GM18505 (cell line): ENCODE results near the gene TRAF7.
"Not testable (repeated sequence)": the region's sequence is repeated elsewhere in the genome, so short reads cannot be mapped to it uniquely, and the experiment has no call there.

Experiments
- ATAC-seq: cut with Tn5 transposase; IDR thresholded peaks from one replicate; pipeline ENCODE4 v1.9.1; 2021; ENCODE audit not compliant: unreplicated experiment
- POLR2A ChIP-seq: IDR thresholded peaks from 4 replicates; pipeline ENCODE4 v1.6.1; 2011; ENCODE audit warnings: borderline replicate concordance; ENCODE audit not compliant: insufficient read depth, insufficient read length; ENCODE audit errors: extremely low read depth

Gene TRAF7

GRCh38 chr16:2115591-2115973 lies 40.0 kb upstream of the TRAF7 start:
- ATAC-seq, result no peak
- TF ChIP-seq POLR2A, result no peak

- not testable (repeated sequence) for ATAC-seq
Measured at GRCh38 chr16:2116428-2116827, 39.2 kb upstream of the TRAF7 start.

- not testable (repeated sequence) for ATAC-seq
Measured at GRCh38 chr16:2117341-2117740, 38.2 kb upstream of the TRAF7 start.

DNA sequence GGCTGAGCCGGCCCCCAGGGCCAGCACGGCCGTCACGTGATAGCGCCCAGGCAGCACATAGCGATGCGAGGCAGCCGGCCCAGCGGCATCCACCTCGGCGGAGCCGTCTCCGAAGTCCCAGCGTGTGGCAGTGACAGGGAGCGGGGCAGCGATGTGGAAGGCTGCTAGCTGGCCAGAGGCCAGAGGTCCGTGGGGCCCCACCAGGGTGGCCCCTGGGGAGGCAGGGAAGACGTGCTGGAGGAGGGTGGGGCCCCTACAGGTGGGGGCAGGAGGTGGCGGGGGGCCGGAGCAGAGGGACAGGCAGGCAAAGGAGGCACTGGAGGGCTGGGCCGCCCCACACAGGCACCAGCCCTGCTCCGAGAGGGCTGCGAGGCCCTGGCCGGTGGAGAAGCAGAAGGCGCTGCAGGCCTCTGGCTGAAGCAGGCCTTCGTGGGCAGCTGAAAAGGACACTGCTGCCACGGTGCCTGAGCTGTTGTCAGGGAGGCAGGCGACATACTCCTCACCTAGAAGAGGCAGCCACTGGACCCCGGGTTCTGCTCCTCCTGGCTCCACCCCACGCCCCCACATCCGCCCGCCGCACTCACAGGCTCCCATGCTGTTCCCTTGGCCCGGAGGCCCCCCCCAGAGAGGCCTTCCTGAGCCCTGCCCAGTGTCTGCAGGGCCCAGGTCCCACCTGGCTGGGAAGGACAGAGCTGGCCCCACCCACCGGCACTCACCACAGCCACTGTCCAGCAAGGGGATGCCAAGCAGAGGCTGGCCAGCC lies 37.4 kb upstream of the TRAF7 start:
- not testable (repeated sequence) for ATAC-seq

DNA sequence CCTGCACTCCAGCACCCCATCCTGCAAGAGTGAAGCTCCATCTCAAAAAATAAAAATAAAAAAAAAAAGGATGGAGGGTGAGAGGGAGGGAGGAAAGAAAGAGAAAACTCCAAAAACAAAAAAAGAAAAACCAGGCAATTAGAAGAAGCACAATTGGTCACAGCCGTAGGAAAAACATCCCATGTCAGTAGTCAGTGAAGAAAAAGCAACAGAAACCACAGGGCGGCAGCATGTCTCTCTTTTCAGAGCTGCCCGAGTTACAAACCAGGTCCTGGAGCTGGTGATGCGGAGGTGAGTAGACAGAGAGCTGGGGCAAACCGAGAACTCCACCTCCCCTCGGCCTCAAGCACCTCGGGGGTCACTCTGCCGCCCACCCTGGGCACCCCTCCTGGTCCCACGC lies 34.3 kb upstream of the TRAF7 start:
- not testable (repeated sequence) for ATAC-seq

GRCh38 chr16:2121853-2122252 lies 33.7 kb upstream of the TRAF7 start:
- ATAC-seq, result no peak
- TF ChIP-seq POLR2A, result no peak

DNA sequence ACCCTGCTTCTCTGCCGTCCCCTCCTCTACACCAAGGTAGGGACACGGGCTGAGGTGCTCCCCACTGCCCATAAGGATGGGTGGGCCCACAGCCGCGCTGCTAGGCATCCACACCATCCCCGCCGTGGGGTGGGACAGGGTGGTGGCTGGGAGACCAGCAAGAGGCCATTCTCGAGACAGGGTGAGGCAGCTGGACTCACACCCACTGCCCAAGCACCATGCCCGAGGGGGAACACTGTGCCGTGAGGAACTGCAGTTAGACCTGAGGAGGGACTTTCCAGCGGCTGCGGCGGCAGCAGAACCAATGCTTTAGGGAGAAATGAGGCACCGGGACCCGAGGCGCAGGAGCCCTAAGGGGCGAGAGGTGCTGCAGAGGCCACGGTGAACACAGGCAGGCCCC lies 33.2 kb upstream of the TRAF7 start:
- no peak for TF ChIP-seq POLR2A
- no peak for ATAC-seq

GRCh38 chr16:2122934-2123683 lies 32.5 kb upstream of the TRAF7 start:
- ATAC-seq, result not testable (repeated sequence)

GRCh38 chr16:2123706-2124376 lies 31.7 kb upstream of the TRAF7 start:
- ATAC-seq, result not testable (repeated sequence)

- not testable (repeated sequence) for ATAC-seq
Measured at GRCh38 chr16:2124377-2124693, 31.2 kb upstream of the TRAF7 start.

DNA sequence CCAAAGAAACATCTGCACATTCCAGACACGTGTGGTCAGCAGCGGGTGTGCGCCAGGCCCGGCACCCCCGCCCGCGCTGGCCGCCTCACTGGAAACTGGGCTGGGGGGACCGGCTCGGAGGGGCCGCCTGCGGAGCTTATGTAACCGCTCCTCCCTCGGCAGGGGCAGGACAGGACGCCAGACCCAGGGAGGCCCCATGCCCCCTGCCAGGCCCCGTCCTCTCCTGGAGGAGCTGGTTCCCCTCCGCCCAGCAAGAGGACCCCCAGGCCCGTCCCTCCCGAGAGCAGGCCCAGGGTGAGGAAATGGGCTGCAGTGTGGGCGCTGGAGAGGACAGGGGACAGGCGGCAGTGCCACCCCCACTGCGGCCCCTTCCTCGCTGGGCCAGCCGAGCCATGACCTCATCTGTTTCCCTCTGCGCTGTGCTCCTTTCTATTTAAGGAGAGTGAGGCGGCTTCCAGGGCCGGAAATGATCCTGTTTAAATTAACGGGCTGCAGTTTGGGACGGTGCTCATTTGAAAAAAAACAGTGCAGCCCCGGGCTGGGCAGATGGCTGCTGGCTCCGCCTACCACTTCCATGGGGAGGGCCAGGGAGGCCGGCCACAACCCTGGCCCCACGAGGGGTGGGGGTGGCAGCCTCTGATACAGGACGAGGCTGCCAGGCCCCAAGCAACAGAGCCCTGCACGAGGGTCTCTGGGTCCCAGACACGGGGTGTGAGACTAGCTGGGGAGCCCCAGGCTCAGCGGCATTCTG lies 30.7 kb upstream of the TRAF7 start:
- not testable (repeated sequence) for ATAC-seq

DNA sequence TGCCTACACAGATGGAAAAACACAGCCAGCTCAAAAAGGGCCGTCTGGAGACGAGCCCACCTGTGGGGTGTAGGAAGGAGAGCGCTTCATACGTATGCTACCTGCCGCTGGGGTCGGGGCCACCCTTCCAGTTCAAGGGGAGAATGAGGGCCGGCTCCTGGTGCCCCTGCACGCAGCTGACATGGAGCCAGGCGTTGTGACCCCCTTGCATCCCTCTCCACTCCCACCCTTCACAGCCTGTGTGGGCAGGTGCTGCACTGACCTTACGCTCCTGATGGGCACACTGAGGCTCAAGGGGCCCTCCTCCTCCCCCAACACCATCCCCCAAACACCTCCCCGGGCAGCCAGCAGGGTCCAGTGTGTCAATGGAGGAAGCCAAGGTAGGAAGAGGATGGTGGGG lies 30.0 kb upstream of the TRAF7 start:
- not testable (repeated sequence) for ATAC-seq

GRCh38 chr16:2126161-2126743 lies 29.3 kb upstream of the TRAF7 start:
- ATAC-seq, result not testable (repeated sequence)

- not testable (repeated sequence) for ATAC-seq
Measured at GRCh38 chr16:2126928-2127556, 28.5 kb upstream of the TRAF7 start.

DNA sequence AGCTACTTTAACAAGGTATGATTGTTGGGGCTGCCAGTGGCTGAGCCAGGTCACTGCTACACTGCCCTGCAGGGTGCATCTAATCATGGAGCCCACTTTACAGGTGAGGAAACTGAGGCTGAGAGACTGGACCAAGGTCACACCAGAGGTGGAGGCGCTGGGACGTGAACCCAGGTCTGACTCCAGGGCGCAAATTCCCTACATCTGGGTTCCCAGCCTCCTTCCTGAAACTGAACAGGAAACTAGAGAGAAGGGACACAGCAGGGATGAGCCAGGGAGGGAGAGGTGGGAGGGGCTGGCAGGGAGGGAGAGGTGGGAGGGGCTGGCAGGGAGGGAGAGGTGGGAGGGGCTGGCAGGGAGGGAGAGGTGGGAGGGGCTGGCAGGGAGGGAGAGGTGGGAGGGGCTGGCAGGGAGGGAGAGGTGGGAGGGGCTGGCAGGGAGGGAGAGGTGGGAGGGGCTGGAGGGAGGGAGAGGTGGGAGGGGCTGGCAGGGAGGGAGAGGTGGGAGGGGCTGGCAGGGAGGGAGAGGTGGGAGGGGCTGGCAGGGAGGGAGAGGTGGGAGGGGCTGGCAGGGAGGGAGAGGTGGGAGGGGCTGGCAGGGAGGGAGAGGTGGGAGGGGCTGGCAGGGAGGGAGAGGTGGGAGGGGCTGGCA lies 27.8 kb upstream of the TRAF7 start:
- ATAC-seq, result not testable (repeated sequence)

DNA sequence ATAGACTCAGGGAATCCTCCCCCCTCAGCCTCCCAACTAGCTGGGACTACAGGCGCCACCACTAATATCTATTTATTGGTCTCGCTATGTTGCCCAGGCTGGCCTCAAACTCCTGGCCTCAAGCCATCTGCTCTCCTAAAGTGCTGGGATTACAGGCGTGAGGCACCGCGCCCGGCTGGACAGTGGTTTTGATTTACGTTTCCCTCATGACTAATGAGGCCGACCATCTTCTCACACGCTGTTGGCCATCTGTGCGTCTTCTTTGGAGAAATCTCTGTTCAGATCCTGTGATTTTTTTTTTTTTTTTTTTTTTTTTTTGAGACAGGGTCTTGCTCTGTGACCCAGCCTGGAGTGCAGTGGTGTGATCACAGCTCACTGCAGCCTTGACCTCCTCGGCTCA lies 26.3 kb upstream of the TRAF7 start:
- ATAC-seq, result not testable (repeated sequence)

- ATAC-seq, result not testable (repeated sequence)
Measured at GRCh38 chr16:2129890-2130447, 25.6 kb upstream of the TRAF7 start.

DNA sequence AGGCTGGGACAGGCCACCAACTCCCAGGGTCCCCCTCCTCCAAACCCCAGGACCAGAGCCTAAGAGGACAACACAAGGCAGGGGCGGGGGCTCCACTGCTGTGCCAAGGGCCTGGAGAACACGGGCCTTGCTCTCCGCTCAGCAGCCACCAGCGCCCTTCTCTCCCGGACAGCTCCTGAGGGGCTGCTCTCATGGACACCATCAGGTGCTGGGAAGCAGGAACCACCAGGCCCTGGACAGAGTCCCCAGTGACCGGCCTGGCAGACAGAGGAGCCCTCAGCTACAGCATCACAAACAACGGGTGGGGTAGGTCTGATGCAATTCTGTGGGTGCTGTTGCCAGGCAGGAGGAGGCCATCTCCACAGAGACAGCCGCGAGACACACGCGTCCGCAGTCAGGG lies 21.8 kb upstream of the TRAF7 start:
- ATAC-seq, result not testable (repeated sequence)

DNA sequence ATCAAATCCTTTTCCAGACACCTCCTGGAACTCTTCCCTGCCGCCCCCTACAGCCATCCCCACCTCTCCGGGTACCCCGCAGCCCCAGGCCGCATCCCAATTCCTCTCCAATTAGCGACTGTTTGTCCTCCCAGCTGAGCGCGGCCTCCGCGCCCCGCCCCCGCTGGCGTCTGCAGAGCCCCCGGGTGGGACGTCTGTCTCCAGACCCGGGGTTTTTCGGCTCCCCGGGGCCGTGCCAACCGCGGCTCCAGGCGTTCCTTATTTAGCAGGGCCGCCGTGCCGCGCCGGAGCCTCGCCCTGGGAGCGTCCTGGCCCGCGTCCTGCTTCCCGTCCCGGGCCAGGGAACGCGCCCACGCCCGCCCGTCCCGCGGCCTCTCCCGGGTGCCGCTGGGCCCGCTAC lies 20.5 kb upstream of the TRAF7 start:
- ATAC-seq, result not testable (repeated sequence)
